HG02588 (cell line): ENCODE measurements around the gene PLCE1.

ENCODE experiments used
- ATAC-seq: cut with Tn5 transposase; IDR thresholded peaks from one replicate; pipeline ENCODE4 v1.9.1; 2021; ENCODE audit warnings: mild to moderate bottlenecking, moderate library complexity; ENCODE audit not compliant: unreplicated experiment

Gene PLCE1

GRCh38 chr10:94016727-94017714 lies 23.3 kb downstream of the PLCE1 start:
- no peak for ATAC-seq

- ATAC-seq, result no peak
Measured at GRCh38 chr10:94018107-94018506, 24.4 kb downstream of the PLCE1 start.

GRCh38 chr10:94023906-94024305 lies 30.2 kb downstream of the PLCE1 start:
- no peak for ATAC-seq

- ATAC-seq, result no peak
Measured at GRCh38 chr10:94024407-94024806, 30.7 kb downstream of the PLCE1 start.

- no peak for ATAC-seq
Measured at GRCh38 chr10:94025806-94026205, 32.1 kb downstream of the PLCE1 start.

- ATAC-seq, result no peak
Measured at GRCh38 chr10:94027197-94027596, 33.5 kb downstream of the PLCE1 start.

- no peak for ATAC-seq
Measured at GRCh38 chr10:94029955-94030354, 36.2 kb downstream of the PLCE1 start.

- no peak for ATAC-seq
Measured at GRCh38 chr10:94035982-94036765, 42.4 kb downstream of the PLCE1 start.

GRCh38 chr10:94036766-94037033 lies 43.0 kb downstream of the PLCE1 start:
- no peak for ATAC-seq

GRCh38 chr10:94037286-94037685 lies 43.6 kb downstream of the PLCE1 start:
- ATAC-seq, result no peak

- no peak for ATAC-seq
Measured at GRCh38 chr10:94038024-94038423, 44.3 kb downstream of the PLCE1 start.

- ATAC-seq, result no peak
Measured at GRCh38 chr10:94041206-94041605, 47.5 kb downstream of the PLCE1 start.

GRCh38 chr10:94042001-94042833 lies 48.5 kb downstream of the PLCE1 start:
- ATAC-seq, result no peak

- no peak for ATAC-seq
Measured at GRCh38 chr10:94042834-94043175, 49.1 kb downstream of the PLCE1 start.
